Measurements from ENCODE around the gene RIMS3.
A peak's percentile ranks its signal among the peaks of the same experiment; 100 is the strongest.

RIMS3 gene

GRCh38 chr1:40691538-40692428 is 26.3 kb upstream of the RIMS3 start, which contains the start of gene NFYC:
Gene NFYC (plus strand): TSS chr1:40691704. CDS start chr1:40738844, 47,140 bp downstream.
- DNase-seq (ENCODE audit: low spot score) = peak; percentile 97

DNA sequence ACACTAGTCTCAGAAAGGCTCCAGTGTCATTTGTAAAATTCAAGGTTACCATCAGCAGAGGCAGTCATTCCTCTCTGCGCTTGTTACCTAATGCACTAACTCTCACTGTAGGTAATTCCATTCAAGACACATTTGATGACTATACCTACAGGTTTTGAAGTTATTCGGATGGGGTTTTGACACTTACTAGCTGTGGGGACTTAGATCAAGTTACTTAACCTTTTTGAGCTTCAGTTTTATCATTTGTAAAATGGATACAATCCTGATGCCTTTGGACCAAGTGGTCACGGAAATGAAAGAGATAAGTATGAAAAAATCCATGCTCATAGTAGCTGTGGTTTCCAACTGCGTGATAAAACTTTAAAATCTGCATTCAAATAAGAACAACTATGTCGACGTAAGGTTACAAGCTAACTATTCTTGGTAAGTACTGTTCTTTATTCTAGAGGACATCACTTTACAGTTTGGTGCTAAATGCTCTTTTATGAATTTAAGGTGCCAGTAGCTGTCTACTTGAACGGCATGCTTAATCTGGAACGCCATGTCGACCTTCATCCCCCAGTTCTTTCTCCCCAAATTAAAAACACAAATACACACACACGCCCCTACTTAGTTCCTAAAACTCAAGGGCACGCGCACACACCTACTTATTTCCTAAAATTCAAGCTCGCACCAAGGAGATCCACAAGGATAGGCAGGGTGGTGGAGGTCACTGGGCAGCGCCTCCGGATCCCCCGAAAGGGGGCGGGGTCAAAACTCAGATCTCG is 25.5 kb upstream of the RIMS3 start:
- no peak for DNase-seq (ENCODE audit: low spot score)

DNA sequence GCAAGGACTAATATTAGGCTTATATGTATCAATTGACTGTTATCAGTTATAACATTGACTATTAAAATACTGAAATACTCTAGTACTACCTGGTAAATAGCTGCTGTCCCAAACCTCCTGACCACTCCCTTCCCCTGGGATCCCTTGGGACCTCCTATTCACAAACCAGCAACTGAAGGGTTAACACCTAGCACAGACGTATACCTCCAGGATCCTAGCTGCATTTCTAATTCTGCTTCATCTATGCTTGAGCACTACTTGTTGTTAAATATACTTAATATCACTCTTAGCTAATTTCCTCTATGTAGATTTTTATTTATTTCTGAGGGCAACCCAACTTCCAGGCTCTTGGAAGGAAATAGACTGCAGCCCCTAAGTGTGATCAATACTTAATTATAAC is 24.3 kb upstream of the RIMS3 start:
- DNase-seq (ENCODE audit: low spot score) = no peak

- DNase-seq (ENCODE audit: low spot score) = no peak
Measured at GRCh38 chr1:40687661-40688060, 22.2 kb upstream of the RIMS3 start.

- no peak for DNase-seq (ENCODE audit: low spot score)
Measured at GRCh38 chr1:40687059-40687458, 21.6 kb upstream of the RIMS3 start.

- no peak for DNase-seq (ENCODE audit: low spot score)
Measured at GRCh38 chr1:40684669-40685068, 19.2 kb upstream of the RIMS3 start.

- DNase-seq (ENCODE audit: low spot score) = no peak
Measured at GRCh38 chr1:40679165-40679953, 13.9 kb upstream of the RIMS3 start.

GRCh38 chr1:40676501-40676900 is 11.0 kb upstream of the RIMS3 start:
- DNase-seq (ENCODE audit: low spot score) = no peak

DNA sequence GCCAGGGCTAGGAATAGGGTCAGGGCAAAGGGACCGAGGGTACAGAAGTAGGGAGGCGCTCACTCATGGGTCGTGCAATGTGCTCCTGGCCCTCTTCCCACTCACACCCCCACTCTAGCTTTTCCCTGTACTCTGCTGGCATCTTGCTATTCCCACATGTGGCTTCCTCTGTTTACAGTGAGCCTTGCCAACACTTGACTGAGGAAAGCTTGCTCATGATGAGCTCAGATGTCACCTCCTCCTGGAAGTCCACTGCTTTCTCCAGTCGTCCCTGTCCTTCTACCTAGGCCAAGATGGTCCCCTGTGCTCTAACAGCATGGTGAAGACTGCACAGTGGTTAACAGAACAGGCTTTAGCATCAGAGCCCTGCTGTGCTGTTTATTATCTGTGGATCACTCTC is 8.0 kb upstream of the RIMS3 start:
- DNase-seq (ENCODE audit: low spot score) = no peak

DNA sequence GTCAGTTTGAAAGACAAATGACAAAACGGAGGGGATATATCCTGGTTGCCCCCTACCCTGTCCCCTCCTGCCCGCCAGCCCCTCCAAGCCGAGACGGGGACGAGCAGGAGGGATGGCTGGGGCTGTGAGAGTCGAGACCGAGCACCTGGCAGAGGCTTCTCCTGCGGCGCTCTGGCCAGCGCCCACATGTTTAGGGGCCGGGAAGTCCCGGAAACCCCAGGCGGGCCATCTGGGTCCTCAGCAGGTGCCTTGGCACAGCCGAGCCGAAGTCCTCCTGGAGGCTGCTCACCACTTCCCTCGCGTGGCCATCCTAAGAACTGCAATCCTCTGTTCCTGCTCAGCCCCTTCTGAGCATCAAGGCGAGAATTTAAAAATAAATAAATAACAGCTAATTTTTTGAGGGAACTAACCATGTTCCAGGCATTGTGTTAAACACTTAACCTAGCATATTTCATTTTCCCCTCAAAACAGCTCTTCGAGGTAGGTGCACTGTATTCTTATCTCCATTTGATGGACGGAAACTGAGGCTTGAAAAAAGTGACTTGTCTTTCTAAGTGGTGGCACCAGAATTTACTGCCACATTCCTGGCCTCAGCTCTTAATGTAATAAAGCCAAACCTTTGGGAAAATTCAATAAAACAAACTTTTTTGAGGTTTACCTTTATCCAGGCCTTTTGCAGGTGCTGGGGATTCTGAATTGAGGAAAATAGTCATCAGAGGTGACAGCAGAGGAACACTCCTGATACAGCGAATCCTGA is 3.5 kb upstream of the RIMS3 start:
- DNase-seq (ENCODE audit: low spot score) = peak; percentile 88

DNA sequence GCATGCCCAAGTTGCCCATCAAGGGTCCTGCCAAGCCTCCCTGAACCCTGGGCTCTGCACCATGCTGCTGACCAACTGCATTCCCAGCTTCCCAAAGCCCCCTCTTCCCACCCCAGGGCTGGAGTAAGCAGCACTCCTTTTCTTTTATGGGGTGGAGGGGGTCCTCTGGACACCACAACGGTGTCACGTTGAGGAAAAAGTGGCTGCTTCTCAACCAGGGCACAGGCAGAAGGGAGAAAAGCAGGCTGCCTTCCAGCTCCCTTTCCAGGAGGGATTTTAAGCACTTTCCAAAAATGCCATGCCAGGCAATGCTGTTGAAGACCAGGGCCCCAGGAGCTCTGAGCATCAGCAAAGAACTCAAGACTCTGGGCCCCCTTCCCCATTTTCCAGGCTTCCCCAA is 691 bp downstream of the RIMS3 start:
- no peak for DNase-seq (ENCODE audit: low spot score)

DNA sequence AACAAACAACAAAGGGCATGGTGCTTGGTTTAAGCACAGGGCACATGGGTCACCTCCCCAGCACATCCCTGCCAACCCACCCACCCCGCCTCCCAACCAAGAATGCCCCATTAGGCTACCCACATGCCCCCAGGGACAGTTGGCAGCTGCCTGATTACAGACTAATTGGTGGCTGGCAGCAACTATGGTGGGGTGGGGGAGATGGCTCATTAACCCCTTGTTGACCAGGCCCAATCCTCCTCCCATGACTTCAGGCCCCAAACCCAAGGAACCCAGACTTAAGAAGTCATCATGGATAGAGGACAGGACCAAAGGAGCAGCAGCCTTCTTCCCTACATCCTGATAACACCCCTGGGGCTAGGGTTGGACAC is 1.3 kb downstream of the RIMS3 start:
- DNase-seq (ENCODE audit: low spot score) = no peak

DNA sequence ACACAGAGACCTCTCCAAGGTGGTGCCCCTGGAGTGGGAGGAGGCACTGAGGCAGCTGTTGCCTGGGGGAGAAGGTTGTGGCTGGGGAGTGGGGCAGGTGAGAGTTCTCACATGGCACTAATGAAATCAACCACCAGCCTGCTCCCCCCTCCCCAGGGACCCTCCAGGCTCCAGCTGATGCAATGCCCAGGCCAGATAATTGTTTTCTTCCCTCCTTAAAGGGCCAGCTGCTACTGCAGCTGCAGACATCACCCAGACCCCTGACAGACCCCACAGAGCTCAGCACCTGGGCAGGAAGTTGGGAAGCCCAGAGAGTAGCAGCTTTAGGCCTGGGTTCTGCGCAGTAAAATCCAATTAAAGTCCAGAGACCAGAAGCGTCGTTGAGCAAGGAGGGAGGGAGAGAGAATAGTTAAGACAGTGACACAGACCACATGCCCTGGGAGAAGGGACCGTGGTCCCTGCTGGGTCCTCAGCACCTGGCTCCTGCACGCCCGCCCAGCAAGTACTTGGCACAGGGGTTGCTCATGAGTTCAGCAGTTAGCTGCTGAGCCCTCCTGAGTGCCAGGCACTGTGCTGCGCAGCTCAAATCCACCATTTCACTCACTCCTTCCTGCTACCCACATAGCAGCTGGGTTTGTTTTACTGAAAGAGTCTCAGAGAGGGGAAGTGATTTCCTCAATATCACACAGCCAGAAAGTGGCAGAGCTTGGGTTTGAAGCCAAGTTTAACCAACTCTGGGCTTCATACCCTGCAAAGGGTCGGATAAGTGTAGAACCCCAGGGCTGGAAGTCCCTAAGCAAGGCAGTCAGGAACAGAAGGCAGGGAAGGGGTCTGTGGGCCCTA is 1.9 kb downstream of the RIMS3 start:
- DNase-seq (ENCODE audit: low spot score) = no peak

DNA sequence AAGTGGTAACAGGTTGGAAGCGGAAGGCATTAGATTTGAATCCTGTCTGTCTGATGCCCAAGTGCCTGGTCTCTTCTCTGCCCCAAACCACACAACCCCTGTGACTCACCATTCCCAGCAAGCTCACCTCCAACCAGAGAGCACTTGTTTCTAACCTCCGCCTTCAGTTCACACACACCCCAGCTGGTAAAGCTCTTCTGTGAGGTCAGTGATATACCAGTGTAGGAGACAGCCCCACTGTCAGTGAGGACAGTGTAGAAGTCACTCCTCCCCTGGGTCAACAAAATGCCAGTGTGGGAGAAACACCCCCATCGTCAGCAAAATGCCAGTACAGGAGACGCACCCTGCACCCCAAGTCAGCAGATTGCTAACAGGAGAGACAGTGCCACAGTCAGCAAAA is 2.6 kb downstream of the RIMS3 start:
- DNase-seq (ENCODE audit: low spot score) = no peak

DNA sequence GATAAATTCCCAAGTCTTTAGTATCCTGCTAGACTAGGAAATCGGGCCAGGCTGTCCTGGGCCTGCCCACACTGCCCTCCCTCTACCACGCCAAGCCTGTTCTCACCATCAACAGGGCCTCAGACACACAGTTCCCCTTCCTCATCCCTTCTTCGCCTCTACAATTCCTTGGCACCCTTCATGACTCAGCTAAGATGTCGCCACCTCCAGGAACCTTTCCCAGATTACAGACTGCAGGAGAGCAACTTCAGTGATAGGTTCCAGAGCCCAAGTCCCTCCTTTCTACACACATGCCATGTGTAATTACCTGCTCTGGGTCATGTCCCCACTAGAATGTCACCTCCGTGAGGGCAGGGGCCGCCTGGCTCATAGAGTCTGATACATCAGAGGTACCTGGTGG is 3.3 kb downstream of the RIMS3 start:
- no peak for DNase-seq (ENCODE audit: low spot score)

- no peak for DNase-seq (ENCODE audit: low spot score)
Measured at GRCh38 chr1:40661678-40662077, 3.8 kb downstream of the RIMS3 start.

GRCh38 chr1:40659649-40659947 is 5.9 kb downstream of the RIMS3 start:
- DNase-seq (ENCODE audit: low spot score) = no peak

- DNase-seq (ENCODE audit: low spot score) = no peak
Measured at GRCh38 chr1:40658751-40659648, 6.5 kb downstream of the RIMS3 start.

- DNase-seq (ENCODE audit: low spot score) = no peak
Measured at GRCh38 chr1:40657046-40657445, 8.4 kb downstream of the RIMS3 start.
